Measurements from ENCODE around the gene MTX1.

Gene MTX1

DNA sequence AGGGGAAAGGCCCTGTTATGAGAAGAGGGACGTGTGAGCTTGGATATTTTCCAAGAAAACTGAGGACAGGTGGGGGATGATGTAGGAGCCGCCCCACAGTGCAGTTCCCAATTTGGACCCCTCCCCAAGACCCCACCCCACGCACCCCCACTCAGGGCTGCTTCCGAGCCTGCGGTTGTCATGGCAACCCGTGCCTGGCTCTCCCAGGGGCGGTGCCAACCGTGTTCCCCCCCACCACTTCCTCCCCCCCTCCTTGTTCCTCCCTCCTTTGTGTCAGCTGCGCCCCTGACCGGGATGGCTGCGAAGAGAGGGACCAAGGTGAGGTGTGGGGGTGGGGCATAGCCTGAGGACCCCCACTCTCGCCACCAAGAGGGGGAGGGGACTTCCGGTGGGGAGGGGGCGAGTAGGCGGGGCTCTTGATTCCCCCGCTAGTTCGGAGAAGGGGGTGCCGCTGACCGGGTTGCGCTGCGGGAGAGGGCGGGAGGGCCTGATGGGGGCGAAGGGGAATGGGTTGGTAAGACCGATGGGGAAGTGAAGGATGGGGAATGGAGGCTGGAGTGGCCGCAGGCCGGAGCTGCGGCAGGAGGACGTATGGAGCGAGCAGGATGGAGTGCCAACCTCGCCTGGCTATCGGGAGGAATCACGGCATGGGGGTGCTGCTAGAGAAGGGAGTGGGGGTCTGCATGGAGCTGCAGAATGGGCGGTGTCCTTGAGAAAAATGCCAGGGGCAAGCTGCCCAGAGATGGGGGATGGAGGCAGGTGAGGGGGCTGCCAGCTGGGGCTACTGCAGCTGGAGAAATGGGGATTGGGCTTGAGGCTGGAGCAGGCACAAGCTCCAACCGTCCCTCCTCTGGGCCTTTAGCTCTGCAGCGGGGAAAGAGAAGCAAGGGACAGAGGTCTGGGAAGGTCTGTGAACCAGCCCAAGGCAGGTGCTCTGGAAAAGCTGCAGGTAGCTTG is 33.9 kb upstream of the MTX1 start:
- peak; percentile 88 for DNase-seq

DNA sequence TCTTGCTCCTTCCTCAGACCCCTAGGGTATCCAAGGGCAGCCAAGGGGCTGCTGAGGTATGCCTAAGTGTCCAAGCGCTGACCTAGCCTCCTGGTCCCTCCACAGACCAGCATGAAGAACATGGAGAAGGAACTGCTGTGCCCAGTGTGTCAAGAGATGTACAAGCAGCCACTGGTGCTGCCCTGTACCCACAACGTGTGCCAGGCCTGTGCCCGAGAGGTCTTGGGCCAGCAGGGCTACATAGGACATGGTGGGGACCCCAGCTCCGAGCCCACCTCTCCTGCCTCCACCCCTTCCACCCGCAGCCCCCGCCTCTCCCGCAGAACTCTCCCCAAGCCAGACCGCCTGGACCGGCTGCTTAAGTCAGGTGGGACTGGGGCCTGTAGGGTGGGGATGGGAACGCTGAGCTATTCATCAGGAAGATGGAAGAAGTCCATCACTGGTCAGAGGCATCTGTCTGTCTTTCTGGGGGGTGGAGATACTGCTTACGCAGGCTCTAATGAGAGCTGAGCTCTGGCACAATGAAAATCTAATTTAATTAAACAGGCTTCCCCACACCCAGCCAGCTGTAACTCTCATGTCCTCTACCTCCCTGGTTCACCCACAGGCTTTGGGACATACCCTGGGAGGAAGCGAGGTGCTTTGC is 33.1 kb upstream of the MTX1 start:
- no peak for DNase-seq

DNA sequence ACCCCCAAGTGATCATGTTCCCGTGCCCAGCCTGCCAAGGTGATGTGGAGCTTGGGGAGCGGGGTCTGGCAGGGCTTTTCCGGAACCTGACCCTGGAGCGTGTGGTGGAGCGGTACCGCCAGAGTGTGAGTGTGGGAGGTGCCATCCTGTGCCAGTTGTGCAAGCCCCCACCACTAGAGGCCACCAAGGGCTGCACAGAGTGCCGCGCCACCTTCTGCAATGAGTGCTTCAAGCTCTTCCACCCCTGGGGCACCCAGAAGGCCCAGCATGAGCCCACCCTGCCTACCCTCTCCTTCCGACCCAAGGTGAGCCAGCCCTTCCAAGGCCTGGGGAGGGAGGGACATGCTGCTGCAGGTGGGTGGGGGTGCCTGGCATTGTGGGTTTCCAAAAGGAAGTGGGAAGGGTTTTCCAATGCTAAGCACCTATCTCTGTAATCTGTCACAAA is 32.5 kb upstream of the MTX1 start:
- peak; percentile 23 for DNase-seq

DNA sequence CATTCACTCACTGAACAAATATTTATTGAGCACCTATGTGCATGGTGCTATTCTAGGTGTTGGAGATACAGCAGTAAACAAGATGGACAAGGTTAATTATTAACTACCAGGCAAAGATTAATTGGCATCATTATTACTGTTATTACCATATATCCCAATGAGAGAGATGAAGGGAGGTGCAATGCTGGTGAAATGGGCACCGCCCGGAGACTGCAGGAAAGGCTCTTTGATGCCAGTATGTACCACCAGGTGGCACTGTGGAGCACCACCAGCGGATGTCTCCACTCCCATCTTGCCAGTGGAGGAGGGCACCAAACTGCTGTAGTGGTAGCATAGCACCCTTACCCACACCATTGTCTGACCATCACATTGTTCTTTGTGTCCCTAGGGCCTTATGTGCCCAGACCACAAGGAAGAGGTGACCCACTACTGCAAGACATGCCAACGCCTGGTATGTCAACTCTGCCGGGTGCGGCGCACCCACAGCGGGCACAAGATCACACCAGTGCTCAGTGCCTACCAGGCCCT is 31.9 kb upstream of the MTX1 start:
- DNase-seq, result peak; percentile 95

DNA sequence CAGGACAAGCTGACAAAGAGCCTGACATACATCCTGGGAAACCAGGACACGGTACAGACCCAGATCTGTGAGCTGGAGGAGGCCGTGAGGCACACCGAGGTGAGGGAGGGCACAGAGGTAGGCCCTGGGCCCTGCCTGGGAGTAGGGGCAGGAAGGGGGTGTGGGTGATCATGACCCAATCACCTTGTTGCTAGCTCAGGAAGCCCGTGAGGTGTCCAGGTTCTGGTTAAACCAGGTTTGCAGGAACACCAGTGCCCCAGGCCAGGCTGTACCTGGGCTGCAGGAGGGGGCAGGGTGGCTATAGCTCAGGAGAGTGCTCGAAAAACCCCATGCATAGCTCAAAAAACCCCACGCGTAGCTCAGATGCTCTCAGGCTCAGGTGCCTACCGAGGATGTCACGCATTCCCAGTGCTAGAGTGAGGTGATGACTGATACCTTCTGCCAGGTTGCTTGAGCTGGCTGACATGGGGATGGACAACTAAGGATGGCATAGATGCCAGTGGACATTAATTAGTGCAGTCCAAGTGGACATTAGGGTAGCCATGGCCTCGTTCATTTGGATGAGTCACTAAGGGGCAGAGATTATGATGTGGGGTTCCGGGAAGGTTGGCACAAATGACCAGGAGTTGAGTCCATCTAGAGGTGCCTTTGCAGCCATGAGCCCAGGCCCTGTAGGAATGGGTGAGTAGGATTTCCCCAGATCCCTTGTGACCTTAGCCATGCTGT is 31.1 kb upstream of the MTX1 start:
- DNase-seq, result no peak

DNA sequence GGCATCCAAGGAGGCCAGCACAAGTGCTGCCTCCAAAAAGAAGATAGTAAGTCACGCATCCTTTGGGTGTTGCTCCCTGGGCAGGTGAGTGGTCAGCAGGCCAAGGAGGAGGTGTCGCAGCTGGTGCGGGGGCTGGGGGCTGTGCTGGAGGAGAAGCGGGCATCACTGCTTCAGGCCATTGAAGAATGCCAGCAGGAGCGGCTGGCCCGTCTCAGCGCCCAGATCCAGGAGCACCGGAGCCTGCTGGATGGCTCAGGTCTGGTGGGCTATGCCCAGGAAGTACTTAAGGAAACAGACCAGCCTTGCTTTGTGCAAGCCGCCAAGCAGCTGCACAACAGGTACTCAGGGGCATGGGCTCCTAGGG is 30.6 kb upstream of the MTX1 start:
- no peak for DNase-seq

DNA sequence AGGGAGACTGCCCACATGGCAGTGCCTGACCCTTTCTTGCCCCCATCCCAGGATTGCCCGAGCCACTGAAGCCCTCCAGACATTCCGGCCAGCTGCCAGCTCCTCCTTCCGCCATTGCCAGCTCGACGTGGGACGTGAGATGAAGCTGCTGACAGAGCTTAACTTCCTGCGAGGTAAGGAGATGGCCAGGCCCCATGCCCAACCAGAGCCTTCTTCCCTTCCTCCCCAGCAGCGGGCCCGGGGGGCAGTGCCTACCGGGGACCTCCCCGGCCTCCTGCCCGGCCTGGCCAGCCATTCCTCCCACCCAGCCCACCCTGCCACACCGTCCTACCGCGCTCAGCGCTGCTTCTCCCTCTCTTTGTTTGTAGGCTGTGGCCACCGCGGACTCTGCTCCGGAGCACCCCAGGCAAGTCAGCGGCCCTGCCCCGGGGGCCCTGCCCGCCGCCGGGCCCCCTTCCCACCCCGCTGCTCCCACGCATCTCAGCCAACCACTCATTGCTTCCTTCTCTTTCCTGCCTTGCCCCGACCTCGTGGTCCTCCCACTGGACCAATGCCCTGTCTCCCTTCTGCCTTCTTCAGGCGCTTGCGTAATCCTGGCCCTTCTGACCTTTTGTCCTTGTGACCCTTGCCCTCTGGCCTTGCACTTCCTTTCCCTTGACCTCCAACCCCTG is 29.9 kb upstream of the MTX1 start:
- no peak for DNase-seq

DNA sequence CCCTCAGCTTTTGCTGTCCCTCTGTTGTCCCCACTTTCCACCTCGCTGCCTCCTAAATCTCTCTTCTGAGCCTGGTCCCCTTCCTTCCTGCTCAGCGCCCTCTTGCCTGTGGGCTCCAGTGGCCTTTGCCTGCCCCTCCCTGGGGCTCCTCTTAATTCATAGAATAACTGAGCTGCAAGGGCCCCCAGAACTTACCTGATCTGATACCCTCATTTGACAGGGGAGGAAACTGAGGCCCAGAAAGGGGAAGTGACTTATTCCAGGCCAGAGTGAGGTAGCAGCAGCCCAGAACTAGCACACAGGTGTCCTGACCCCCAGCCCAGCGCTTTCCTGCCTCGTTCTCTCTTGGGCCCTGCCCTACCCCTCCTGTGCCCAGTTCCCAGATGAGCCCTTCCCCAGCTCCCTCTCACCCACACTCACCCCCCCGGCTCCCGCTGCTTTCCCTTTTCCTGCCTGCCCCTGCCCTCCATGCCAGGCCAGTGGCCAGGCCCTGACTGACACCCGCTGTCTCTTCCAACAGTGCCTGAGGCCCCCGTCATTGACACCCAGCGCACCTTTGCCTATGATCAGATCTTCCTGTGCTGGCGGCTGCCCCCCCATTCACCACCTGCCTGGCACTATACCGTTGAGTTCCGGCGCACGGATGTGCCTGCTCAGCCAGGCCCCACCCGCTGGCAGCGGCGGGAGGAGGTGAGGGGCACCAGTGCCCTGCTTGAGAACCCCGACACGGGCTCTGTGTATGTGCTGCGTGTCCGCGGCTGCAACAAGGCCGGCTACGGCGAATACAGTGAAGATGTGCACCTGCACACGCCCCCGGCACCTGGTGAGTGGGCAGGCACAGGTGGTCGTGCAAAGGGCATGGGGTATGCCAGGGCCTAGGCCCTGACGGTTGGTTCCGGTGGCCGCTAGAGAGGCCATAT is 29.1 kb upstream of the MTX1 start:
- DNase-seq, result no peak

DNA sequence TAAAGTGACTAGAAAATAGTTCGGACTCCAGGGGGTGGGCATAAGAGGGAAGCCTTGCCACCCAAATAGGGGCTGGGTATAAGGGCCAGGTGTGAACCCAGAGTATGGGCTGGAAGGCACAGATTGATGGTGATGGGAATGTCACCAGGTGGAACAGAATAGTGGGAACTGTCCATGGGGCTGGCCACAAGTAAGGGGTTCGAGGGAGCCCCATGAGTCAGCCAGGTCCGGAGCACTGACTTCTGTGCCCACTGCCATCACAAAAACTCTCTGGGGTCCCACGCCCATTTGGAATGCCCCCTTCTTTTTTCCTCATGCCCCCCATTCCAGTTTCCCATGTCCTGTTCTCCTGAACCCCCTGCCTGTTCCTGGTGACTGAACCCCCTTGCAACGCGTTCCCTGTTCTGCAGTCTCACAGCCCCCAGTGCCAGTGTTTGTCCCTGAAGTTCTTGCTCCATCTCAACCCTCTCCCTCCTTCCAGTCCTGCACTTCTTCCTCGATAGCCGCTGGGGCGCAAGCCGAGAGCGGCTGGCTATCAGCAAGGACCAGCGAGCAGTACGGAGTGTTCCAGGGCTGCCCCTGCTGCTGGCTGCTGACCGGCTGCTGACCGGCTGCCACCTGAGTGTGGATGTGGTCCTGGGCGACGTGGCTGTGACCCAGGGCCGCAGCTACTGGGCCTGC is 27.0 kb upstream of the MTX1 start:
- DNase-seq, result no peak

DNA sequence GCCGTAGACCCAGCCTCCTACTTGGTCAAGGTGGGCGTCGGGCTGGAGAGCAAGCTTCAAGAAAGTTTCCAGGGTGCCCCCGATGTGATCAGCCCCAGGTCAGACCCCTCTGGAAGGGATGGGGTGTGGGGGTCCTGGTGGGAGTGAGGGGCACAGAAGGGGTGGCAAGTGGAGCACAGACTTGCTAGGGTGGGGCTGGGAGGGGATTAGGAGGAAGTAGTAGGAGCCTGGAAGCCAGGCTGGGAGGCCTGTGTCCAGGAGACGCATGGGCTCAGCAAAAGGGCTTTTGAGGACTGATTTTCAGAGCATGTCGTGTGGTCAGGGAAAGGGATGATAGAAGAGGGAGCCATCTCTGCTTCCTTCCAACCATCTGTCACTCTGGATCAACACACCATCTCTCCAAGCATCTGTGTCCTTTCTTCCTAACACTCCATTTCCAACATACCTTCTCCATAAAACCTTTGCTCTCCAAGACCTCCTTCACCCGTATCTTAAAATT is 26.4 kb upstream of the MTX1 start:
- DNase-seq, result no peak

DNA sequence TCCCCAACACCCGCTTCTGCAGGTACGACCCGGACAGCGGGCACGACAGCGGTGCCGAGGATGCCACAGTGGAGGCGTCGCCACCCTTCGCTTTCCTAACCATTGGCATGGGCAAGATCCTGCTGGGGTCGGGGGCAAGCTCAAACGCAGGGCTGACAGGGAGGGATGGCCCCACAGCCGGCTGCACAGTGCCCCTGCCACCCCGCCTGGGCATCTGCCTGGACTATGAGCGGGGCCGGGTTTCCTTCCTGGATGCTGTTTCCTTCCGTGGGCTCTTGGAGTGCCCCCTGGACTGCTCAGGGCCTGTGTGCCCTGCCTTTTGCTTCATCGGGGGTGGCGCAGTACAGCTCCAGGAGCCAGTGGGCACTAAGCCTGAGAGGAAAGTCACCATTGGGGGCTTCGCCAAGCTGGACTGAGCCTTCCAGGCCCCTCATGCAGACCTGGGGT is 24.7 kb upstream of the MTX1 start:
- DNase-seq, result no peak

DNA sequence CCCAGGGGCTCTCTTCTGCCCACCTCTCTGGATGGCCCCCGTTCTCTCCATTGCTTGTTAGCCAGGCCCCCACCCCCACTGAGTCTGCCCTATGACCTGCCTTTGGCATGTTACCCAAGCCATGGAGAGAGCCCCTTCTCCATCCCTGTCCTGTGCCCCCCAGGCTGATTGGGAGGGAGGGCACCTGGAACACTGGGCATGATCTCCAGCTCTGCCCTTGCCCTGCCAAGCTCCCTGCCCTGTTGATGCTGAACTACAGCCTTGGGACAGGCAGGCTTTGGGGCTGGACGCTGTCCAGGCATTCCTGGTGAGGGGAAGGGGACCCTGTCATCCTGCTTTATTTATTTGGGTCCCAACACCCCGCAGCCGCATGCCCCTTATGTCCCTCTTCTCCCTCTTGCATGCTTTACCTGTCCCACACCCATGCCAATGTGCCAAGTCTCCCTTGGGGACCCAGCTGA is 24.1 kb upstream of the MTX1 start:
- no peak for DNase-seq

DNA sequence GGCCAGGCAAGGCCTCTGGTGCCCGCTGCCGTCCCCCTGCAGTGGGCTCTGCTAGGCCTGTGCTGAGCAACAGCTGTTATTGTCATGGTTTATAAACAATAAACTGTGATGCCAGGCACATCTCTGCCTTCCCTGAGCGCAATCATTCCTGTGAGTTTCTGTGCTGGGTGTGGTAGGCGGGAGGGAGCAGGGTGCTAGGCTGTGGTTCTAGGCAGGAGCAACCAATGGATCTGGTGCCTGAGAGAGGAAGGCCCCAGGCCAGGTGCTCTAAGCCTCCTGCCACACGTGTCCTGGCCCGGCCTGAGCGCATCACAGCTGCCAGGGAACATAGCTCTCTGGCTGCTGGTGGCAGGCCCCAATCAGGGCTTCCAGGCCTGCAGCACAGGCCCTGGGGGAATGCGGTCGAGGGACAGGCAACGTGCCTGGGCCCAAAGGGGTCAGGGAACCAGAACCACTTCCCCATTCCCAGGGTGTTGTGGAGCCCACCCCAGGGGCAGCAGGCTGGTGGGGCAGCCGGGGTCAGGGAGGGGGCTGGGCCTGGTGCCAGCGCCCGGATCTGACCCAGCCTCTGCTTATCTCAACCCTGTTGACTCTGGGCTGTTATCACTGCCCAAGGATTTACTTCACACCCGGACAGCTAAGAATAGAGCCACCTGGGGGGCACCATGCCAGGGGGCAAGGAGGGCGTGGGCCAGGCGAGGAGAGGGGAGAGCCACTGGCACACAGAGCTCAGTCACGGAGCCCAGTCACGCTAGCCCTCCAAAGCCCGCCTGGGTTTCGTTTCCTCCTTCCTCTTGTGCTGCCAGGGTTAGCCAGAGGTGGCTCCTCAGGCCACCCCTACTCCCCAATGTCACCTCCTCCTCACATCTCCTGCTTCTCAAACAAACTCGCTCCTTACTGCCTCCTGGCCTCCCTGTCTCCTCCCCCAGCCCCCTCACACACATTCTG is 23.4 kb upstream of the MTX1 start:
- DNase-seq, result peak; percentile 90

DNA sequence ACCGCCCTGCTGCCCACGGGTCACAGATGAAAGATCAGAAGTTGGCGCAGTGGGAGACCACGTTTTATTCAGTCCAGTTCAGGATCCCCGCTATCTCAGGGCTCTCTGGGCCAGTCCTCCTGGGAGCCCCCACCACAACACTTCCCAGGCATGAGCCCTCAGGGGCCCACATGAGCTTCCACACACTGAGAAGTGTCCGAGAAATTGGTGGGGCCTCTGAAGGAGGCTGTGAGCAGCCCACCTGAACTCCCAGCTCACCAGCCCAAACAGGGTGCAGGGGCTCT is 22.8 kb upstream of the MTX1 start:
- DNase-seq, result no peak

DNA sequence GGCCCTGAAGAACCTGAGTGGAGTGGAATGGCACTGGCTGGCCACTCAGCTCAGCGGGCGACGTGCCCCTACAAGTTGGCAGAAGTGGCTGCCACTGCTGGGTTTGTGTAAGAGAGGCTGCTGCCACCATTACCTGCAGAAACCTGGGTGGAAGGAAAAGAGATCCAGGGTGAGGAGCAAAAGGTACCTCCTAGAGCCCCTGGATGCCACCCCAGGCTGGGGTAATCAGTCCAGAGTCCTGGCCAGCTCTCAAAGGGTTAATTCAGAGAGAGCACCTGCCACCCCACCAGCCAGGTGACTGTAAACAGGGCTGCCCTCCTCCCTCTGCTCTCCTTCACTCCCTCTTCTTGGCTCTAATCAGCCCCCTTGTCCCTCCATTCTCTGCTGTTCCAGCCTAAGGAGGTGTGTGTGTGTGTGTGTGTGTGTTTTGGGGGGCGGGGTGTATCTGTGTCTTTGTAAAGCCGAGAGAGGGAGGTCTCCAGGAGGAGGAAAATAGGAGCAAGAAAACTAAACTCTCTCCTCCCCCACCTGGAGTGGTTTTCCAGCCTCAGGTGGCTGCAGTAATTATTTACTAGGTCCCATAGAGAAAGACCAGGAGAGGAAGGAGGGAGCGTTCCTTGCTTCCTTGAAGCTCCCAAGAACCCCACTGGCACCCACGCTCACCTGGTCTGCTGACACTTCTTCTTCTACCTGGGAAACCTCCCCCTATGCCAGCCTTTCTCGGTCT is 22.3 kb upstream of the MTX1 start:
- DNase-seq, result no peak

DNA sequence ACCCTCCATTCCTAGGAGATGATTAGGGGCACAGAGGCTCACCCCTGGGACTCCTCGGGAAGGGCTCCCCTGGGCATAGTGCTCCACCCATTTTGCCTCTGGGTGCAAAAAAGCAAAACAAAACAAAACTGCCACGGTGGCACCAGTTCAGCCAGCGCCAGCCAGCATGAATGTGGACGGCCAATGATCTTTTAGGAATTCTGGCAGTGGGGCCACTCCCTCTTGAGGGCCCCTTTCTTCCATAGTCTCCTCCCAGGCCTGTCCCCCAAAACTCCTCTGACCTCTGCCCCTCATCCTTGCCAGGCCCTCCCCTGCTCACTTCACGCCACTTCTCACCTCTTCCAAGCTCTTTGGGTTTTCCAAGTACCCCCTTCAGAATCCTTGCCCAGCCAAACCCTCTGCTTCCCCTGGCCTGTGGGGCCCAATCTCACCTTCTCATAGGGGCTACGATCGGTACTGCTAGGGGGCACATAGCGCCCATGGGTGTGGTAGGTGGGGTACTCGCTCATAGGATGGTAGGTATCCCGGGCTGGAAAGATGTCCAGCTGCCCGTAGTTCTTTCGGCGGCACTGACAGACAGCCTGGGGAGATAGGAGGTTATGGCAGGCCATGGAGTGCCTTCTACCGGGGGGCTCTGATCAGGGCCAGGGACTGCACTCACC is 21.6 kb upstream of the MTX1 start:
- no peak for DNase-seq

DNA sequence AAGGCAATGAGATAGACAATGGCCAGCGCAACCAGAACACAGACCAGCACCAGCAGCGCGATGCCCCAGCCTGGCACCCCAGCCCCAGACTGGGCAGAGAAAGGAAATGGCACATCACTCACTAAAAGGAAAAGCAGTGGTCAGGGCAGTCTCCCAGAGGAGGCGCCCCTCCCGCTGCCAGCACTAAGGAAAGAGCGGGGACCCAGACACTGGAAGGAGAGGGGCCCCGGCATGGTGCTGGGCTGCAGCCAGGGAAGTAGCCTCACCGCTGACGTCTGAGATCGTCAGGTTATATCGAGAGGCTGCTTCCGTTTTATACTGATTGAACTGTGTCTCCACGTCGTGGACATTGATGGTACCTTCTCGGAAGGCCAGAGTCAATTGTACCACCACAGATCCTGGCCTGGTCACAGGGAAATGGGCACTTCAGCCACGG is 21.0 kb upstream of the MTX1 start:
- DNase-seq, result no peak

DNA sequence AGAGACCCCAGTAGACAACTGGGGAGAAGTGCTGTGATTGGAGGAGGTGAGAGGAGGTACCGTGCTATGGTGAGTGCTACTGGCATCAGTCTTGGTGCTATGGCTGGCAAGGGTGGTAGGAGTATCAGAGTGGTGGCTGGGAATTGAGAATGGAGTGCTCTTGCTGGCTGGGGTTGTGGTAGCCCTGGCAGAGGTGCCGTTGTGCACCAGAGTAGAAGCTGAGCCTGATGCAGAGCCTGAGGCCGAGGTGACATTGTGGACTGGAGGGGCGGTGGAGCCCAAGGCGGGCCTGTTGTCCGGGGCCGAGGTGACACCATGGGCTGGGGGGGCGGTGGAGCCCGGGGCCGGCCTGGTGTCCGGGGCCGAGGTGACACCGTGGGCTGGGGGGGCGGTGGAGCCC is 20.2 kb upstream of the MTX1 start:
- no peak for DNase-seq
